ENCODE data around the gene BUB1B. TPM values are rescaled to one million over a fixed set of nuclear protein-coding genes. Genes with fewer than 3 reads are reported as not detected.

The BUB1B gene
- total RNA-seq, 4 donors from 2014 or later, result 4.1 to 22.3 (median 7.4) TPM

DNA sequence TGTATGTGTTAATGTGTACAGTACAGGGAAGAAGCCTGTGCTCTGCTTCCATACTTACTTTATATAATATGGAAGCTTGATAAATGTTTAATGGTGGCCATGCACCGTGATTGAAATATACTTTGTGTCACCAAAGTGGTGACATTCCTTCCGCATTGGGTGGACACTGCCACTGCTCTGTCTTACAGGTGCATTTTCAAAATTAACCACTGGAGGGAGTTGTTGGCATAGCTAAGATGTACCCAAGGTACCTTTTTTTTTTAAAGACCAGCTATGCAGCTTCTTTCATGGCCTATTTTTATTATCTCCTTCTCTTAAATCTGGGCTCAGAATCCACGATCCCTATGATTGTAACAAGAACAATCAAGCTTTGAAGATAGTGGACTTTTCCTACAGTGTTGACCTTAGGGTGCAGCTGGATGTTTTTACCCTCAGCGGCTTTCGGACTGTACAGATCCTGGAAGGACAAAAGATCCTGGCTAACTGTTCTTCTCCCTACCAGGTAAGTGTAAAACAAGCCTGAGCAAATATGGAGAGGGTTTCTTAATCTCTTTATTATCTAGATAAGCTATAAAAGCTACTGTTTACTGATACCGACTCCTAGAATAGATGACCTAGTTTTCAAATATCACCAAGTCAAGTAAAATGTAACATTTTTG lies 56.4 kb downstream of the BUB1B start:
- H3K9me3 ChIP-seq, result no peaks in the 10 kb centered on the region
- 39 to 42% methylated on average over 6 of the region's 6 CpGs for WGBS, 2 donors
- no peak for TF ChIP-seq POLR2A (IDR thresholded peaks at IDR 0.05)
- TF ChIP-seq, protein P1, sequence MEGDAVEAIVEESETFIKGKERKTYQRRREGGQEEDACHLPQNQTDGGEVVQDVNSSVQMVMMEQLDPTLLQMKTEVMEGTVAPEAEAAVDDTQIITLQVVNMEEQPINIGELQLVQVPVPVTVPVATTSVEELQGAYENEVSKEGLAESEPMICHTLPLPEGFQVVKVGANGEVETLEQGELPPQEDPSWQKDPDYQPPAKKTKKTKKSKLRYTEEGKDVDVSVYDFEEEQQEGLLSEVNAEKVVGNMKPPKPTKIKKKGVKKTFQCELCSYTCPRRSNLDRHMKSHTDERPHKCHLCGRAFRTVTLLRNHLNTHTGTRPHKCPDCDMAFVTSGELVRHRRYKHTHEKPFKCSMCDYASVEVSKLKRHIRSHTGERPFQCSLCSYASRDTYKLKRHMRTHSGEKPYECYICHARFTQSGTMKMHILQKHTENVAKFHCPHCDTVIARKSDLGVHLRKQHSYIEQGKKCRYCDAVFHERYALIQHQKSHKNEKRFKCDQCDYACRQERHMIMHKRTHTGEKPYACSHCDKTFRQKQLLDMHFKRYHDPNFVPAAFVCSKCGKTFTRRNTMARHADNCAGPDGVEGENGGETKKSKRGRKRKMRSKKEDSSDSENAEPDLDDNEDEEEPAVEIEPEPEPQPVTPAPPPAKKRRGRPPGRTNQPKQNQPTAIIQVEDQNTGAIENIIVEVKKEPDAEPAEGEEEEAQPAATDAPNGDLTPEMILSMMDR (IDR thresholded peaks at IDR 0.05), result peak; percentile 81 to 93 (median 91)
- H3K36me3 ChIP-seq, result no peaks in the 10 kb centered on the region
- intact Hi-C loops (cut with DNase I), result no loop called here
- no peaks in the 10 kb centered on the region for H3K27me3 ChIP-seq
- H3K4me3 ChIP-seq, result no peak overlapping the region
- H3K4me1 ChIP-seq, result peaks cover 0 to 6% (median 0%) of the 10 kb centered on the region in 3 donors
- DNase-seq, result no peak
- H3K27ac ChIP-seq, result peak overlapping the region in 1 of 4 donors; percentile 23

DNA sequence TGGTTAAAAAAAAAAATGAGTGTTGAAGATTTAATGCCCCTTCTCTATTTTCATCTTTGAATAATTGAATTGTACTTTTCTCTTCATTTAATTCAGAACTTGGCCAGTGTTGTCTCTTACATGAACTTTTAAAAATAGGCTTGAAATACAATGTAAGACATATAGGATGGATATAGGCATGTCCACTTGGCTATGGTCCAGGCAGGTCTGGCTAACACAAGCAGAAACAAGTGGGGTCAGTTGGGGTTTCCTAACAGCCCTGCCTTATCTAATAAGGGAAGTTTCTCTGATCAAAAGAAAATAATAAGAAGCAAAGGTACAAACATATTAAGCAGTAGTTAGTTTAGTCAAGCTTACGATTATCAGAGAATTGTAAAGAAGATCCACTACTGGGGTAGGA lies 58.9 kb downstream of the BUB1B start:
- Histone ChIP-seq H3K27ac (no peak overlapping the region), H3K27me3 (no peaks in the 10 kb centered on the region), H3K4me3 (no peak overlapping the region), H3K9me3 (no peaks in the 10 kb centered on the region), H3K36me3 (no peaks in the 10 kb centered on the region), H3K4me1 (peaks cover 0 to 6% (median 0%) of the 10 kb centered on the region in 3 donors)
- TF ChIP-seq POLR2A (IDR thresholded peaks at IDR 0.05), result no peak
- TF ChIP-seq, protein P1 (IDR thresholded peaks at IDR 0.05), result no peak
- intact Hi-C loops (cut with DNase I), result loop anchor here (2.0 kb wide), 1 partner anchor 53 kb away; no protein-coding TSS in a partner anchor
- 92 to 100% methylated on average over 1 of the region's 1 CpG for WGBS, 2 donors
- DNase-seq, result no peak

DNA sequence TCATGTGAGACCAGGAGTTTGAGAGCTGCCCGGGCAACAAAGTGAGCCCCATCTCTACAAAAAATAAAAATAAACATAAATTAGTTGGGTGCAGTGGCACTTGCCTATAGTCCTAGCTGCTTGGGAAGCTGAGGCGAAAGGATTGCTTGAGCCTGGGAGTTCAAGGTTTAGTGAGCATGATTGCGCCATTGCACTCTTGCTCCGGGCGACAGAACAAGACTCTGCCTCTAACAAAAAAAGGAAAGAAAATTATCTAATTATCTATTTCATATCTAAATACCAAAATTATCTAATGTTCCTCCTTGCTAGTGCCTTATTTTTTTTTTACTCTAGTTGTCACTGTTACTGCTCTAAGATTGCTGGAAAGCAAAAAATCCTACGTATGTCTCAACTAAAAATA lies 61.3 kb downstream of the BUB1B start:
- DNase-seq, result no peak
- Histone ChIP-seq H3K27ac (no peak overlapping the region), H3K9me3 (no peaks in the 10 kb centered on the region), H3K4me3 (no peak overlapping the region), H3K27me3 (no peaks in the 10 kb centered on the region), H3K36me3 (no peaks in the 10 kb centered on the region), H3K4me1 (peaks cover 0 to 4% (median 0%) of the 10 kb centered on the region in 3 donors)
- no peak for TF ChIP-seq POLR2A (IDR thresholded peaks at IDR 0.05)
- TF ChIP-seq, protein P1 (IDR thresholded peaks at IDR 0.05), result no peak
- intact Hi-C loops (cut with DNase I), result no loop called here
- WGBS, 2 donors, result 88 to 95% methylated on average over 6 of the region's 6 CpGs

DNA sequence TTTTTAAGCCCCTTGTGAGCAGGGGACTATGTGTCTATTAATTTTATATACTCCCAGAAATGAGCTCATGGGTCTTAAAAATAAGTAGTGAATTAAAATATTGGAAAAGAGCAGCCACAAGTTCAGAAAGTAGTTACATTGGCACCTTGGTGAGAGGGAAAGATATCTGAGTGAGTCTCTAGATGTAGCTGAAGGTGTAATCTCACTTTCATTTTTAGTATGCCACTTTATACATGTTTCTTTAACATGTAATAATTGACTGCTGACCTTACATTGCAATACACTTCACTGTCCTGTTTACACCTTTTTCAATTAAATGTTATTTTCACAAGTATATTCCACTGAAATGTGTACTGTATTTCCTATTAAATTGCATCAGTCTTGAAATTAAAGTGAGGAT lies 65.9 kb downstream of the BUB1B start:
- Histone ChIP-seq H3K27ac (no peak overlapping the region), H3K4me1 (peaks cover 0 to 9% (median 0%) of the 10 kb centered on the region in 3 donors), H3K9me3 (no peaks in the 10 kb centered on the region), H3K4me3 (no peak overlapping the region), H3K36me3 (no peaks in the 10 kb centered on the region), H3K27me3 (no peaks in the 10 kb centered on the region)
- no peak for DNase-seq
- intact Hi-C loops (cut with DNase I), result no loop called here
- TF ChIP-seq, protein P1 (IDR thresholded peaks at IDR 0.05), result no peak
- TF ChIP-seq POLR2A (IDR thresholded peaks at IDR 0.05), result no peak

DNA sequence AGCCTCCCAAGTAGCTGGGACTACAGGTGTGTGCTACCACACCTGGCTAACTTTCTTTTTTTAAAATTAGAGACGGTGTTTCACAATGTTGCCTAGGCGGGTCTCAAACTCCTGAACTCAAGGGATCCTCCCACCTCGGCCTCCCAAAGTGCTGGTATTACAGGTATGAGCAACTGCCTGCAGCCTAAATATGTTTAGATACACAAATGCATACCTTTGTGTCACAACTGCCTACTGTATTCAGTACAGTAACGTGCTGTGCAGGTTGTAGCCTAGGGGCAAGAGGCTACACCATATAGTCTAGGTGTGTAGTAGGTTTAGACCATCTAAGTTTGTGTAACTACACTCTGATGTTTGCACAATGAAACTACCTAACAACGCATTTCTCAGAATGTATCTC lies 68.4 kb downstream of the BUB1B start:
- intact Hi-C loops (cut with DNase I), result no loop called here
- no peak overlapping the region for H3K27ac ChIP-seq
- TF ChIP-seq, protein P1 (IDR thresholded peaks at IDR 0.05), result no peak
- TF ChIP-seq POLR2A (IDR thresholded peaks at IDR 0.05), result no peak
- no peaks in the 10 kb centered on the region for H3K36me3 ChIP-seq
- no peaks in the 10 kb centered on the region for H3K27me3 ChIP-seq
- H3K4me3 ChIP-seq, result no peak overlapping the region
- DNase-seq, result no peak
- peaks cover 17 to 34% (median 21%) of the 10 kb centered on the region in 3 donors for H3K4me1 ChIP-seq
- H3K9me3 ChIP-seq, result no peaks in the 10 kb centered on the region
- WGBS, 2 donors, result 89 to 91% methylated on average over 3 to 5 of the region's 5 CpGs
